BE2C (cell line): ENCODE data around the gene GDPD5.

Experiments used
- DNase-seq: peaks from one replicate; pipeline ENCODE4 v3.0.0-alpha.2; 2020
- H3K27me3 ChIP-seq: fragments of 250-450 bp; sonication (Bioruptor Pico); 2 replicates; pipeline ENCODE4 v1.5.1; 2020; ENCODE audit warnings: mild to moderate bottlenecking
- H3K36me3 ChIP-seq: fragments of 250-450 bp; sonication (Bioruptor Pico); 2 replicates; pipeline ENCODE4 v1.5.1; 2020; ENCODE audit warnings: mild to moderate bottlenecking
- H3K4me1 ChIP-seq: fragments of 250-450 bp; sonication (Bioruptor Pico); 2 replicates; pipeline ENCODE4 v1.5.1; 2020
- H3K4me3 ChIP-seq: 2 replicates; pipeline ENCODE4 v1.5.1; 2011; ENCODE audit warnings: low read depth, low read length
- H3K9me3 ChIP-seq: fragments of 250-450 bp; sonication (Bioruptor Pico); 2 replicates; pipeline ENCODE4 v1.5.1; 2020
- CTCF ChIP-seq: IDR thresholded peaks from 2 replicates; pipeline ENCODE4 v1.5.1; 2012; ENCODE audit warnings: mild to moderate bottlenecking, low read depth, low read length

The GDPD5 gene

DNA sequence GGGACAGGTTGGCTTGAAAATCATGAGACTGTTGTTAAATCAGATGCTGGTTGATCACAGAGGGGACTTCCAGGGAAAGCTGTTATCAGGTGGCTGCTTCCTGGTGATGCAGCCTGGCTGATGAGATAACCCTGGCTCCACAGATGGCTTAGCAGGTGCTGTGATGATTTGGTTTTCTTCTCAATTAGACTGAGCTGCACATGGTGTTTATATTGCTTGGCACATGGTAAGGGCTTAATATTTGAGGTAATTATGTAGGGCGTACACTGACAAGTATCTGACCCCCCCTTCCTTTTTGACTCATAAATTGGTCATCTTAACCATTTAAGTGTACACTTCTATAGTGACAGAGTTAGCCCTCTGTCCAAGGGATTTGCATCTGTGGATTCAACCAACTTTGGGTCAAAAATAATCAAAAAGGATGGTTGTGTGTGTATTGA lies 119.4 kb downstream of the GDPD5 start:
- Histone ChIP-seq H3K27me3 (no peaks in the 10 kb centered on the region), H3K4me3 (no peak overlapping the region), H3K9me3 (no peaks in the 10 kb centered on the region), H3K36me3 (peaks cover 82% of the 10 kb centered on the region), H3K4me1 (peaks cover 49% of the 10 kb centered on the region)
- peak; percentile 67 for DNase-seq
- TF ChIP-seq CTCF = no peak

- no peak for DNase-seq
- Histone ChIP-seq H3K27me3 (no peaks in the 10 kb centered on the region), H3K4me1 (peaks cover 49% of the 10 kb centered on the region), H3K9me3 (no peaks in the 10 kb centered on the region), H3K36me3 (peaks cover 89% of the 10 kb centered on the region), H3K4me3 (peak overlapping the region; percentile 8; the same call in 1 of the 2 replicates)
- no peak for TF ChIP-seq CTCF
These were observed 121.6 kb downstream of the GDPD5 start for GRCh38 chr11:75403983-75404658.

- no peak for DNase-seq
- Histone ChIP-seq H3K4me3 (peak overlapping the region; percentile 100), H3K27me3 (no peaks in the 10 kb centered on the region), H3K4me1 (peaks cover 46% of the 10 kb centered on the region), H3K9me3 (no peaks in the 10 kb centered on the region), H3K36me3 (peaks cover 81% of the 10 kb centered on the region)
- TF ChIP-seq CTCF = no peak
These were observed 122.7 kb downstream of the GDPD5 start for GRCh38 chr11:75403037-75403436.

DNA sequence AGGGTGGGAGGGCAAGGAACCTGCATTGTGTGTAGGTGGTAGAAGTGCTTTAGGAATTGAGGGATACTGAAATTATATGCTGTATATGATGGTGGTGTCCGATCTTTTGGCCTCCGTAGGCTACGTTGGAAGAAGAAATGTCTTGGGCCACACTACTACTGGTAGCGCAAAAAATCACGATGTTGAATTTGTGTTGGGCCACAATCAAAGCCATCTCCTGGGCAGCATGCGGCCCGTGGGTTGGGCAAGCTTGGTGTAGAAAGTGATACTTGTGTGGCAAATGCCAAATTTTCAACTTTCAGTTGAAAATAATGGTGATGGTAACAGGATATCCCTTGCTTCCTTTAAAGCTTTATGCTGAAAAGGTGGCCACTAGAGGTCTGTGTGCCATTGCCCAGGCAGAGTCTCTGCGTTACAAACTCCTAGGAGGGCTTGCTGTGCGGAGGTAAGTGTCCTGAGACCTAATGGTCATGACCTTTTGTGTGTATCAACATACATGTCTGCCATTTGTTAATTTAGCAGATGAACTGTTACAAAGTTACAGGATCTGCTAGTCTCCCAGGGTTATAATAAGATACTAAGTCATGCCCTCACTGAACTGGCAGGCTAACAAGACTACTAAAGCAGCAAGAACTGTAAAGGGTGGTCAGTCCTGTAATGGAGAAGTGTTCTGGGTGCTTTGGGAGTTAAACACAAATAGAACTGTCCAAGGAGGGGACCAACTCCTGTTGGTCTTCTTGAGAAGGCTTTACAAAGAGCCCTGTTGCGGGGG lies 123.6 kb downstream of the GDPD5 start:
- Histone ChIP-seq H3K4me3 (peak overlapping the region; percentile 100), H3K27me3 (no peaks in the 10 kb centered on the region), H3K4me1 (peaks cover 43% of the 10 kb centered on the region), H3K9me3 (no peaks in the 10 kb centered on the region), H3K36me3 (peaks cover 72% of the 10 kb centered on the region)
- peak; percentile 17; the same call in 1 of the 2 replicates for TF ChIP-seq CTCF
- no peak for DNase-seq

DNA sequence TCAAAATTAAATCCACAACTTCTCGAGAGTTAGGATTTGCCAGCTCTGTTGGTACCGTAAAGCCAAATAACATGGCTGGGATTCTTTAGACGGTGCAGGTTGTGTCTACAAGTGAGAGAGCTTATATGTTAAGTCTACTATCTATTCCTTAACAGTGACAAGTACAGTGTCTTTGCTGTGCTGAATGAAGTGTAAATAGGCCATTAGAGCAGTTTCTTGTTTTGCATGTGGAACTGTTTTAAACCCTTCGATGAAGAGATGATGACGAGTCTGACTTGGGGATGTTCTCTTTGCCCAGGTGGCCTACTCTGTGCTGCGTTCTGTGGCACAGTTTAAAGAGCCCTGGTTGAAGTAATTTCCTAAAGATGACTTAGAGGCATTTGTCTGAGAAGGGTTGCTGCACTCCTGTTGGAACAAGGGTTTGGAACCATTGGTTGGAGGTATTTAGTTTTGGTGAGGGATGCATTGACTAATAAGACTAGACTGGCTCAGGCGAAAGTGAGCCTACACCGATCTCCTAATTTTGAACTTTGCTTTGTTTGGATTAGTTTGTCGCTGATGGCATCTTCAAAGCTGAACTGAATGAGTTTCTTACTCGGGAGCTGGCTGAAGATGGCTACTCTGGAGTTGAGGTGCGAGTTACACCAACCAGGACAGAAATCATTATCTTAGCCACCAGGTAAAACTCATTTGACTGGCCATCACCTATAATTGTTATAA lies 125.4 kb downstream of the GDPD5 start:
- Histone ChIP-seq H3K4me3 (peak overlapping the region; percentile 100), H3K27me3 (no peaks in the 10 kb centered on the region), H3K4me1 (peaks cover 26% of the 10 kb centered on the region), H3K36me3 (peaks cover 53% of the 10 kb centered on the region), H3K9me3 (no peaks in the 10 kb centered on the region)
- DNase-seq = no peak
- TF ChIP-seq CTCF = no peak
